Medulla oblongata (tissue), 1 donor: Measurements from ENCODE around the gene GCN1.
"Not testable (repeated sequence)": the region's sequence is repeated elsewhere in the genome, so short reads cannot be mapped to it uniquely, and the experiment has no call there.

Source experiments
- DNase-seq: peaks from one replicate; pipeline ENCODE4 v3.0.0-alpha.2; 2015; ENCODE audit errors: extremely low spot score

GCN1 gene

DNA sequence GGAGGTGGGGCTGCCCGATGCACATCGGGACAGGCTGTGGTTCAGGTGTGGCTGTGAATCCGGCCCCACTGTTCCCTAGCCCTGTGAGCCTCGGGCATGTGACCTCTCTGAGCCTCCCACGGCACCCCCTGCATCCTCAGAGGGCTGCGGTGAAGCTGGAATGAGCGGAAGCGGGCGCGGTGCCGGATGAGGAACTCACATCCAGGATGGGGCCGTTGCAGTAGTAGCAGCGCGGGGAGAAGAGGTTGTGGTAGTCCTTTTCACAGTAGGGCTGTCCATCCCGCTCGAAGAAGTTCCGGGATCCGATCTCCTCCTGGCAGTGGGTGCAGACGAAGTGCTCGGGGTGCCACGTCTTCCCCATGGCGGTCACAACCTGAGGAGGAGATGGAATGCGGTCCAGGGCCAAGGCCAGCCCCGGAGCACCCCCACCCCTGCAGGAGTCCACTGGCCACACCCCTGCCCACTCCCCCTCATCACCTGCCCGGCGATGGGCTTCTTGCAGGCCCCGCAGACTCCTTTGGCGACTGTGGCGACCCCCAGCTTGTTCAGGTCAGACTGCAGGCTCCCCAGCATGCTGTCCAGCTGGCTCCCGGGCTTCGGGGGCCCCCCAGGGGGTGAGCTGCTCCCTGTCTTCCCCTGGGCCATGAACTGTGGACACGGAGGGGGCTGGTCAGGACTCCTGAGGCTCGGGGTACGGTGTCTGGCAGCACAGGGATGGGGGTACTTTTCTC lies 20.3 kb upstream of the GCN1 start:
- no peak for DNase-seq

DNA sequence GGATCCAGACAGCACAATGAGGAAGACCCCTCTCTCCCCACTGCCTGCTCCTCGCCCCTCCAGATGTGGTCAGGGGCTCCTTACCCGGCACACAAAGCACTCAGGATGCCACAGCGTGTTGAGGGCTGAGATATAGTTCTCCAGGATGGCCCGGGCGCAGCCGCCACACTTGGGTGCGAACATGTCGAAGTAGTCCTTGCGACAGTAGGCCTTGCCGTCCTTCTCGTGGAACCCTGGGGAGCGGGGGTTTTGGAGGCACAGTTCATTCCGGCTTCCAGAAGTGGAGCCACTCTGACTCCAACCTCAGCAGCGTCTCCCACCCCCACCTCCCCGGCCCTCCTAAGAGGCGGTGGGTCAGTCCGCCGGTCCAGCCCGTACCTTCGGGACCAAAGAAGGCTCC lies 19.2 kb upstream of the GCN1 start:
- DNase-seq, result no peak

DNA sequence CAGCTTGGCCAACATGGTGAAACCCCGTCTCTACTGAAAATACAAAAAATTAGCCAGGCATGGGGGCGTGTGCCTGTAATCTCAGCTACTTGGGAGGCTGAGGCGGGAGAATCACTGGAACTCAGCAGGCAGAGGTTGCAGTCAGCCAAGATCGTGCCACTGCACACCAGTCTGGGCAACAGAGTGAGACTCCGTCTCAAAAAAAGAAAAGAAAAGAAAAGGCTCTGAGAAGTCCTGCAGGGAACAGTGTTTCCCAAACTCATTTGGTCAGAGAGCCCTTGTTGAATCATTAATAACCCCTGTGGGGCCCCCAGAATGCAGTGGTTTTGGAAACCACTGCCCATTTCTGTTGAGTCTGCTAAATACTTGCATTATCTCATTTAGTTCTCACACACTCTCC lies 18.7 kb upstream of the GCN1 start:
- not testable (repeated sequence) for DNase-seq

DNA sequence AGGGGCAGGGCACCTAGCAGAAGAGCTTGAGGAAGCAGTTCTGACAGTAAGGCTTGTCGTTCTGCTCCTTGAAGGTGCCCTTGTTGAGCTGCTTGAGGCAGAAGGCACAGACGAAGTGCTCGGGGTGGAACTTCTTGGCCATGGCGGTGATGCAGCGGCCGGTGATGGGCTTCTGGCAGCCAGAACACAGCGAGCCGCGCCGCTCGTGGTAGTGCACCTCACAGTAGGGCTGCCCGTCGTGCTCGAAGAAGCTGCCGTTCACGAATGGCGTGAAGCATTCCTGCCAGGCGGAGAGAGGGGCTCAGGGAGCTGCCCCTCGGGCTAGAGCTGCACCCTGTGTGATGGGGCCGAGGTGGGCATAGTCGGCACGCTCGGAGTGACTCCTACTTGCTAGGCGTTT lies 17.8 kb upstream of the GCN1 start:
- no peak for DNase-seq

DNA sequence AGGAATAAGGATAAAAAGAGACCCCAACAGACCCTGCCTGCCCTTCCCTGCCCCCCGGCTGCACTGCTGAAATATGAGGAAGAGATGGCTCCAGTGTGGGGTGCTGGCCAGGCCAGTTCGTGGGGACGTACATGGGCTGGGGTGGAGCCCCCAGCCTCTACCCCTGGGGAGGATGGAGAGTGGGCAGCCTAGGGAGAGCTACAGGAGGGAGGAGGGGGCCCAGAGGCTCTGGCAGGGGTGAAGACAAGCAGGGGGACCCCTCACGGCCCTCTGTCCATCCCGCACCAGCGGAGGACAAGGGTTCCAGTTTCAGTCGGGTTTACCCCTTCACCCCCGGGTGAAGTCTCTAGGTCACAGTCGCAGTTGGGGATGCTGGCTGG lies 17.4 kb upstream of the GCN1 start:
- DNase-seq, result no peak

DNA sequence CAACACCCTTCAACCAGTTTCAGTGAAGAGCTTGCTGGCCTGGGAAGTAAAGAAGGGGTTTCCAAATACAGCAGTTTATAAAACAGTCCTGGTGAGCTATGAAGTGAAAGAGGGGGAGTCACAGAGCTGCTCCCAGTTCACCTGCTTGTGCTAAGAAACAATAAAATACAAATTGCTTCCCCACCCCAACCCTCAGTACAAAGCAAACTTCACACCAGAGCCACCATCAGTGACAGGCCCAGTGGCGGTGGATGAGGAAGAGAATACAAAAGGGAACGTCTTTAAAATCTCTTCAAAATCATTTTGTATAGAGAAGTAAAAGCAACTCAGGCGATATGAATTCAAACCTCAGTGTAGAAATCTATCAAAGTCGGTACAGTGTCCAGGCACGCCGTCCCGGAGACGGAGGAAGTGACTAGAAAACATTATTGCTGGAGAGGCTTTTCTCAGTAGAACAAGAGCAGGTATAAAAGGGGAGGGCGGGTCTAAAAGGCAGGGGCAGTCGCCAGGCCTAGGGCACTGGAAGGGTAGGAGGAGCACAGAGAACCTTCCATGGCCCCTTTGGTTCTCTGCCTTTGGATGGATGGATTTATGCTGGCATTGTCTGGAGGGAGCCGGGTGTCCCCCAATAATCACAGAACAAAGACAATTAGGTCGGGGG lies 16.9 kb upstream of the GCN1 start:
- no peak for DNase-seq

DNA sequence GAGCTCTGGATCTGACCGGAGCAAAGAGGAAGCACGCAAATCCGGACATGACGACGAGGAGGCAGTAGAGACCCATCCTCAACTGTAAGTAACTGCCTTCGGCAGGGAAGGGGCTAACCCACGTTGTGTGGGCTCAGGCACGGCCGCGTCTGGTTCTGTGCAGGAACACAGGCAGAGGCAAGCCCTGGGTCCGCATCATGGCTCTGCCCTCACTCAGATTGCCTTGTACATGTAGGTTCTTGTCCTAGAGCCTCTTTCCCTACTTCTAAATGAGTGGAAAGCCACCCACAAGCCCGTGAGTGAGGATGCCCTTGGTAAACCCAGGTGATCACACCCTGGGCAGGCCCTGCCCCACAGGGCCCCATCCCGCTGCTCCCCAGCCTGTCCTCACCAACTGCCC lies 15.3 kb upstream of the GCN1 start:
- no peak for DNase-seq

DNA sequence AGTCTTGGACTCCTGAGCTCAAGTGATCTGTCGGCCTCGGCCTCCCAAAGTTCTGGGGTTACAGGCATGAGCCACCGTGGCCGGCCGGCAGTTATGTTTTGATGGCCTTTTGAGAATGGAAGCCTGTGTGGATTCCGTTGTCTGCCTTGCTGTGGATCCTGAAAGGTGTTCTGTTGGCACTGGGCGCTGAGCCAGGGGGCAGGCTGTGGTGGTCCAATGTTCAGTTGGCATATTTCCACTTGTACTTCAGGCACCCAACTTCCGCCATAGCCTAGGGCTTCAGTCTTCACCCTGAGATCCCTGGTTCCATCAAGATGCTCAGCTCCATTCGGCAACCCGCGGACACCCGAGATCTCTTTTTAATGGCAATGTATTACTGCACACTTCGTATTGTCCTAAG lies 12.7 kb upstream of the GCN1 start:
- DNase-seq, result no peak

DNA sequence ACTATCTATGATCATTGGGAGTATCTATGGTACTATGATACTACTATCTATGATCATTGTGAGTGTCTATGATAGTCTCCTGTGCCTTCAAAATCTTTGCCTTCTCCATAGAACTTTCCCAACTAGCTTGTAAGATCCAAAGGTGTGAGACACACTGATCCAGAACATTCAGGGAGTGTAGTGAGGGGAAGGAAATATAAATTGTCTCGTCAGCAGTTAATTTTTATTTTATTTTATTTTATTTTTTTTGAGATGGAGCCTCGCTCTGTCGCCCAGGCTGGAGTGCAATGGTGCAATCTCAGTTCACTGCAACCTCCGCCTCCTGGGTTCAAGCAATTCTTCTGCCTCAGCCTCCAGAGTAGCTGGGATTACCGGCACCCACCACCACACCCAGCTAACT lies 12.3 kb upstream of the GCN1 start:
- not testable (repeated sequence) for DNase-seq

DNA sequence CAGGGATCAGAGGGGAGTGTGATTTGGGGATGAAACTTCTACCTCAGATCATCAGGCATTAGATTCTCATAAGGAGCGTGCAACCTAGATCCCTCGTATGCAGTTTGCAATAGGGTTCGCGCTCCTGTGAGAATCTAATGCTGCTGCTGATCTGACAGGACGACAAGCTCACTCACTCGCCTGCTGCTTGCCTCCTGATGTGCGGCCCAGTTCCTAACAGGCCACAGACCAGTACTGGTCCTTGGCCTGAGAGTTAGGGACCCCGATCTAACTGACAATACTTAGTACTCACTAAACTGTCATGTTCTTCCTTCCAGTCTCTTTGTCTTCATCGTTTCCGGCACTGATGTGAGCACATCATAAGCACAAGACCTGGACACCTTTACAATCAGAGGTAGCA lies 11.7 kb upstream of the GCN1 start:
- DNase-seq, result no peak

DNA sequence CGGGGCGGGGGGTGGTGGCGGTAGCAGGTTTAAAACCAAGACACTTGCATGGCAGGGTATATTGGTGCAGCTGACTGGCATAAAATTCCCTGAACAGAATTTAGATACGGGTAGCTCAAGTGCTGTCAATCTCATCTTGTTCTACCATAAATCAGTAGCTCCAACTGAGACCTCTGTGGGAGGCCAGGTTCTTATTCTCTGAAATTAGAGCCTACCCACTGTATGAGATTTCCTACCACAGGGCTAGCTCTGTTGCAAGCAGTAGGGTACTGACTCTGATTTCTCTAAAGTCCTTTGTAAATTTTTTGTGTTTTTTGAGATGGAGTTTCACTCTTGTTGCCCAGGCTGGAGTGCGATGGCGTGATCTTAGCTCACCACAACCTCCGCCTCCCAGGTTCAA lies 9.7 kb upstream of the GCN1 start:
- DNase-seq, result no peak

DNA sequence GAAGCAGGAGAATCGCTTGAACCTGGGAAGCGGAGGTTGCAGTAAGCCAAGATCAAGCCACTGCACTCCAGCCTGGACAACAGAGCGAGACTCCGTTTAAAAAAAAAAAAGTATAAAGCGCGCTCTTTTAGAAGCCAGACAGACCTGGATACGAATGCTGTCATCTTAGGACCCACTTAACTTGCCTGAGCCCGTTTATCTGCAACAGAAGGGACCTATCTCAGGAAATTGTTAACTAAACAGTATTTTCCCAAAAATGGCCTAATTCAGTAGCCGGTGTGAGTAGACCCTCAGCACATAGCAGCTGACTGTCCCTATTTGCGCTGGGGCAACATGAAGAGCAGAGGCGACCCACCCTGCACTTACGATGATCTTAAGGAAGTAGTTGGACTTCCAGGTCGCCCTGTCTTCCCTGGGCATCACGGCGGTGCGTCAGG lies 5.9 kb upstream of the GCN1 start:
- no peak for DNase-seq

DNA sequence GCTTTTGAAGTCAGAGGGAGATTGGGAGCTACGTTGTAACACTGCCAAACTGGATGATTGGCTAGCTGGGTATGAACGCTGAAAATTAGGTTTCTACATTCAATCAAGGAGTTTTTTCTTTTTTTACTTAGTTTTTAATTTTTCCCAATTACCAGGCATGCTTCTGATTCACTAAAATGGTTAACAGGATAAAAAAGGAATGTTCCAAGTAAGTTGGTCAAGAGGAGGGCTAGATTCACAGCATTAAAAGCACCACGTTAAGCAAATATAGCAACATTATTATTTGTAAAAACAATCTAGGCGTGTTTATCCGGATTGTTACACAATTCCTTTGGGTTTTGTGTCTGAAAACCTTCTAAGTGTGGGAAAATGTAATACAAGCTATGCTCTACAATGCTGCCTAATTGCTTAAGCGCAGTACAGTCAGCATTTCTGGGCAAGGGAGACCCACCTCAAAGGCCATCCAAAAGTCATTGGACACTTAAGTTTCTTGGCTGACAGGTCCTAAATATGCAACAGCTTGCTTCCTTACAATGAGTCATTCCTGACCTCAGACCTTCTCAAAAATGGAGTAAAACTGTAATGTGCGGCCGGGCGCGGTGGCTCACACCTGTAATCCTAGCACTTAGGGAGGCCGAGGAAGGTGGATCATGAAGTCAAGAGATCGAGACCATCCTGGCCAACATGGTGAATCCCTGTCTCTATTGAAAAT lies 5.2 kb upstream of the GCN1 start:
- no peak for DNase-seq

DNA sequence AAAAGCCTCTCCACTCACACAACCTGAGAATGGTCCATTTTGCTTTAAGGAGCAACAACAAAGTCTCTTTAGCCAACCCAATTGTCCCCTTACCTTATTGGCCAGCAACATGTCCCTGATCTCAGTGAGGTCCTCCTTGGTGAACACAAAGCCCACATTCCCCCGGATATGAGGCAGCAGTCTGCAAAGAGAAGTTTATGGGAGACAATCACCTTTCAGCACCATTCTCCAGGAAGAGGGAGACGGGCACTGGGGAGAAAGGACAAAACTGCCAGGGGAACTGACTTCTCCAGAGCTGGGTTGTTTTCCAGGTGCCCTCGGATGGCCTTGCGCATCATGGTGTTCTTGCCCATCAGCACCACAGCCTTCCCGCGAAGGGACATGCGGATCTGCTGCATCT lies 4.5 kb upstream of the GCN1 start:
- no peak for DNase-seq

DNA sequence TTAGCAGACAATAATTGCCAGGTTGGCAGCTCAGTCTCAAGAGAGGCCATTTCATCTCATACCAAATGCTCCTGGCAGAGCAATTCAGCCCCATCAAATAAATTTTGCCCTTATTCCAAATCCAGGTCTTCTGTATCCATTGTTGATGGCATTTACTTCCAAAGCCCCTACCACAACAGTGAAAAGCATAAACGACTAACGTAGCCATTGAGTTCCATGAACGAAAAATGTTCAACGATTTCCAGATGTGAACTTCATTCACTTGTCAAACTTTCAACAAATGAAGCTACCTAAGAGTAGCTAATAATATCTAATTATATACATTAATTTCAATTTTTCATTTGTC lies 3.0 kb upstream of the GCN1 start:
- DNase-seq, result no peak

DNA sequence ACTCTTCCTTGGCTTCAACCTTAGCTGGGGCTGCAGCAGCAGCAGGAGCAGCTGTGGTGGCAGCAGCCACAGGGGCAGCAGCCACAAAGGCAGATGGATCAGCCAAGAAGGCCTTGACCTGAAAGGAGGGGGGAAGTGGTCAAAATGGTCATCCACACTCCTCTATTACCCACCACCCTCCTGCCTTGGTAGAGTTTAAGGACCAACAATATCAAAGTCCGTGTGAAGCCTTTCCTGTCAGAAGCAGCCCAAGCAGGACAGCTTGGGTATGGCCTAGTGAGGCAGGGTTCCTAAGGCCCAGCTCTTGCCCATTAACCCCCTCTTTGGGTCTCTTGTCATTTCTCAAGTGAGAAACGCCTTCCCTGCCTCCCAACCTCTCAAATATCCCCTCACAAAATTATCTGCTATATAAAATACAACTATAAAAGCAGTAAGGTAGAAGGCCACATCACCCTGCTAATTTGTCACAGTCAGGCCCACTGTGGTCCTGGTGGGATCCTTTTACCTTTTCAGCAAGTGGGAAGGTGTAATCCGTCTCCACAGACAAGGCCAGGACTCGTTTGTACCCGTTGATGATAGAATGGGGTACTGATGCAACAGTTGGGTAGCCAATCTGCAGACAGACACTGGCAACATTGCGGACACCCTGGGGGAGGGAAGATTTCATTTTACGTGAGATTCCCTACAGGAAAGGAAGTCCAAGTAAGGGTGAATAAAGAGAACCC lies 2.5 kb upstream of the GCN1 start:
- not testable (repeated sequence) for DNase-seq

DNA sequence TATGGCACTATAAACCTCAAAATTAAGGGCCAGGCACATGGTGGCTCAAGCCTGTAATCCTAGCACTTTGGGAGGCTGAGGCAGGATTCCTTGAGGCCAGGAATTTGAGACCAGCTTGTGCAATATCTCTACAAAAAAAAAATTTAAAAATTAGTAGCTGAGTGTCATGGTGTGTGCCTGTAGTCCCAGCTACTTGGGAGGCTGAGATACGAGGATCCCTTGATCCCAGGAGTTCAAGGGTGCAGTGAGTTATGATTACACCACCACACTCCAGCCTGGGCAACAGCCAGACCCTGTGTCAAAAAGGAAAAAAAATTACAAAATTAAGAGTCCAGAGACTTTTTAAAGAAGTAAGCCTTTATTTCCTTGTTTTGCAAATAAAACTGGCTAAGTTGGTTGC lies 1.8 kb upstream of the GCN1 start:
- no peak for DNase-seq

DNA sequence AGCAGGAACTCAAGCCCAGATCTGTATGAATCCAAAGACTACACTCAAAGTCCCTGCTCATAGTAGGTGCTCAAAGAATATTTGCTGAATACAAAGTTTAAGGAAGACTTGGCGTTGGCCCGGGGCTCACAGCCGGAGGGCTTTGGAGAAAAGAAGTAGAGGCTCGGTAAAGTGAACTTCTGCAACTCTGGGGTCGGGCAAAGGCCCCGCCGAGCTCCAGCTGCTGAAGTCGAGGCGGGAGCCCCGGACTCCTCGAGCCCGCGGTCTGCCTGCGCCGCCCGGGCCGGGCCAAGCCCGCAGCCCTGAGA lies 335 bp downstream of the GCN1 start:
- no peak for DNase-seq

DNA sequence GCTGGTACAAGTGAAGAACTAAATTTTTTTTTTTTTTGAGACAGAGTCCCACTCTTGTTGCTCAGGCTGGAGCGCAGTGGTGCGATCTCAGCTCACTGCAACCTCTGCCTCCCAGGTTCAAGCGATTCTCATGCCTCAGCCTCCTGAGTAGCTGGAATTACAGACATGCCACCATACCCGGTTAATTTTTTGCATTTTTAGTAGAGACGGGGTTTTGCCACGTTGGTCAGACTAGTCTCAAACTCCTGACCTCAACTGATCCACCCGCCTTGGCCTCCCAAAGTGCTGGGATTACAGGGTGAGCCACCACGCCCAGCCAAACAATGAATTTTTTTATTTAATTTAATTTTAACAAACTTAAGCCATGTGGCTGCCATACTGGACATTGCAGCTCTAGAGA lies 1.2 kb downstream of the GCN1 start:
- not testable (repeated sequence) for DNase-seq

DNA sequence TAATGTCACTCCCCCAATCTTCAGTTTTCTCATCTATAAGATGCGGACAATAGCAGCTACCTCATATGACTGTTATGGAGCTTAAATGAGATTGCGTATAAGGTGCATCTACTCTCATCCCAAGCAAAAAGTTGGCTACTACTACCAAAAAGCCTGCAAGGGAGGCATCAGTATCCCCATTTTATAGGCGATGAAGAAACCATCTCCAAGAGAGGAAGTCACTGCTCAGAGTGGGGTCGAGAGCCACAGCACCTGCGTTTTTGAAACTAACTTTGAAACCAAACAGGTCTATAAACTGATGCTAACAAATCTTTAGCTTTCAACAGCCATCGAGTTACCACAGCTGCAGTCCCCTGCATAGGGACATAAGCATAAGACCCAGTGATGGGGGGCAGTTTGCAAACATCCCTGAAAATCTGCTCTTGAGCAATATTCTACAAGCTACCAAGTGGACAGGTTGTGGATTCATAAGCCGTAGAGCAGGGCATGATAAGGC lies 3.5 kb downstream of the GCN1 start:
- DNase-seq, result no peak

DNA sequence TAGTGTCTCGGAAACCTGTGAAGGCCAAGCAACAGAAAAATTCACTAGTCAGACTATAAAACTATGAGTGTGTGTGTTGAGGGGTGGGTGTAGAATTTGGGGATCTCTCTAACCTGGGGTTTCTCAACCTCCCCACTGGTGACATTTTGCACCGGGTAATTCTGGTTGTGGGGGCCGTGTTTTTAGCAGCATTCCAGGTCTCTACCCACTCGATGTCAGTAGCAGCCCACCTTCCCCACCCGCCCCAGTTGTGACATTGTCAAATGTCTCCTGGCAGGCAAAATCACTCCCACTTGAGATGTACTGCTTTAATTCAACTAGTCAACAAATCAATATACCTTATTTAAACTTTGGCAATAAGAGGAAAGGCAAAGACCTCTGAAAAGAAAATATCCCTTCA lies 4.1 kb downstream of the GCN1 start:
- DNase-seq, result no peak

DNA sequence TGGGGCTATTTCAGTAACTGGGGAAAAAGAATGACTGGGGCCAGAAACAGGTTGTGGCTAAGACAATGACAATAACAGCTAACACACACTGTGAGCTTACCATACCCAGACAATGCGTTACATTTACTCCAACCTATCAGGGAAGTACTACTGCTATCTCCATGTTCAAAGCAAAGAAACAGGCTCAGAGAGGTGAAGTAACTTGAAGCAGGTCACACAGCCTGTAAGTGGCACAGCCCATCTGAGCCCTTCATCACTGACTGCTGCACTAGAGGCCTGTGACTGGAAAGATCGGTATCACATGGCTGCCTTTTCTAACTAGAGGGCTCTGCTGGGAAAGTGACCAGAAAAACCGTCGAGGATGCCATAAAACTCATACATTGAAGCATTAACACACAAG lies 7.9 kb downstream of the GCN1 start:
- no peak for DNase-seq

DNA sequence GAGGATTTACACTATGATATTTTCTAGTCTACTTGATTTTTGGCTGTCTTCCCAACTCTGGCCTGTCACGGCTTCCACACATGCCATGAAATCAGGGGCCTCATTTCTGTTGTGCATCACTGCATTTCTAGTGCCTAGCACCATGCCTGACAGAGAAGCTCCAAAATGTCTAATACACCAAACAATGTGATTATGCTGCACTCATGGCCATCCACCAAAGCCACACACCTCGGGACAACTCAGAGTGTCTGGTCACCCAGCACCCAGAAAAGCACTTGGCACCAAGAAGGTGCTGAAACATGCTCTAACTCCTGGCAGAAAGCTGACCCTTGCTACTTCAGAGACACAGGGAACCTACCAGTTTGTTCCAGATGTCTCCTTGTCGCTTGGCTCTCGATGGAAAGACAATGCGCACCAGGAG lies 11.3 kb downstream of the GCN1 start:
- DNase-seq, result no peak
